GM21381 (cell line): ENCODE data around the gene PRELP.
"Not testable (repeated sequence)": the region's sequence is repeated elsewhere in the genome, so short reads cannot be mapped to it uniquely, and the experiment has no call there.

ENCODE experiments used
- ATAC-seq: cut with Tn5 transposase; IDR thresholded peaks from one replicate; pipeline ENCODE4 v1.9.1; 2021; ENCODE audit warnings: mild to moderate bottlenecking, moderate library complexity; ENCODE audit not compliant: unreplicated experiment

PRELP gene

GRCh38 chr1:203504400-203505250 is 29.0 kb downstream of the PRELP start:
- no peak for ATAC-seq

- ATAC-seq = no peak
Measured at GRCh38 chr1:203505526-203506204, 30.1 kb downstream of the PRELP start.

GRCh38 chr1:203506858-203507626 is 31.4 kb downstream of the PRELP start:
- no peak for ATAC-seq

GRCh38 chr1:203507759-203508158 is 32.2 kb downstream of the PRELP start:
- no peak for ATAC-seq

GRCh38 chr1:203508463-203509073 is 33.0 kb downstream of the PRELP start:
- no peak for ATAC-seq

GRCh38 chr1:203509135-203509534 is 33.5 kb downstream of the PRELP start:
- no peak for ATAC-seq

GRCh38 chr1:203511513-203511912 is 35.9 kb downstream of the PRELP start:
- ATAC-seq = no peak

GRCh38 chr1:203511930-203512329 is 36.3 kb downstream of the PRELP start:
- no peak for ATAC-seq

GRCh38 chr1:203512517-203512847 is 36.9 kb downstream of the PRELP start:
- ATAC-seq = no peak

GRCh38 chr1:203512848-203513584 is 37.4 kb downstream of the PRELP start:
- ATAC-seq = no peak

- no peak for ATAC-seq
Measured at GRCh38 chr1:203513585-203514031, 38.0 kb downstream of the PRELP start.

- no peak for ATAC-seq
Measured at GRCh38 chr1:203516184-203516583, 40.6 kb downstream of the PRELP start.

- ATAC-seq = no peak
Measured at GRCh38 chr1:203516906-203517305, 41.3 kb downstream of the PRELP start.

- ATAC-seq = no peak
Measured at GRCh38 chr1:203517426-203518110, 42.0 kb downstream of the PRELP start.

GRCh38 chr1:203518139-203518538 is 42.5 kb downstream of the PRELP start:
- not testable (repeated sequence) for ATAC-seq

GRCh38 chr1:203518541-203518940 is 42.9 kb downstream of the PRELP start:
- no peak for ATAC-seq

- ATAC-seq = no peak
Measured at GRCh38 chr1:203519053-203519840, 43.6 kb downstream of the PRELP start.

GRCh38 chr1:203519896-203520295 is 44.3 kb downstream of the PRELP start:
- ATAC-seq = no peak

GRCh38 chr1:203520315-203520714 is 44.7 kb downstream of the PRELP start:
- ATAC-seq = no peak
